PC-3 (cell line): Measurements from ENCODE around the gene RHOXF2. TPM values are rescaled to one million over a fixed set of nuclear protein-coding genes. Genes with fewer than 3 reads are reported as not detected.
"Not testable (repeated sequence)": the region's sequence is repeated elsewhere in the genome, so short reads cannot be mapped to it uniquely, and the experiment has no call there.

Source experiments
- ATAC-seq: fragments of 200-7000 bp; cut with Tn5 transposase; 2 replicates; pipeline ENCODE4 v1.9.1; 2020; ENCODE audit warnings: mild to moderate bottlenecking, moderate library complexity
- BruUV-seq: library from RNA; stranded (reverse); fragments of 400-500 nt; replicated peaks from 2 replicates; lab custom pipeline; 2021; lab: Mats Ljungman, UMichigan
- CTCF ChIA-PET: fragments of 300-600 bp; sonication (Branson Sonifier 250); formaldehyde crosslinking; loops from one replicate; lab custom pipeline; 2022; ENCODE audit warnings: antibody characterized with exemption; lab: Charles Lee
- POLR2A ChIA-PET: fragments of 300-600 bp; sonication (Branson Sonifier 250); formaldehyde crosslinking; loops from one replicate; lab custom pipeline; 2022; ENCODE audit warnings: antibody characterized with exemption; ENCODE audit not compliant: unreplicated experiment; lab: Charles Lee
- DNase-seq: peaks from one replicate; pipeline ENCODE4 v3.0.0-alpha.2; 2015
- H2AFZ ChIP-seq: fragments of 300-600 bp; sonication (generic); 2 replicates; pipeline ENCODE4 v1.6.0; 2016; ENCODE audit warnings: antibody characterized with exemption, low read length
- H3F3A ChIP-seq: fragments of 300-600 bp; sonication (generic); one replicate; pipeline ENCODE4 v1.6.0; 2017; ENCODE audit warnings: antibody characterized with exemption, low read length, control low read depth, mild to moderate bottlenecking; ENCODE audit not compliant: unreplicated experiment
- H3K27ac ChIP-seq: fragments of 300-600 bp; sonication (generic); 2 replicates; pipeline ENCODE4 v1.5.1; 2016; ENCODE audit warnings: mild to moderate bottlenecking, low read length
- H3K27me3 ChIP-seq: fragments of 300-600 bp; sonication (generic); 2 replicates; pipeline ENCODE4 v1.6.1; 2016; ENCODE audit warnings: low read length, mixed read lengths
- H3K36me3 ChIP-seq: fragments of 300-600 bp; sonication (generic); 2 replicates; pipeline ENCODE4 v1.6.1; 2016; ENCODE audit warnings: low read depth, mixed run types, low read length, mixed read lengths
- H3K4me1 ChIP-seq: fragments of 300-600 bp; sonication (generic); 2 replicates; pipeline ENCODE4 v1.5.1; 2016; ENCODE audit warnings: low read length; ENCODE audit not compliant: insufficient read depth
- H3K4me2 ChIP-seq: fragments of 300-600 bp; sonication (generic); 2 replicates; pipeline ENCODE4 v1.6.0; 2016; ENCODE audit warnings: low read length
- H3K4me3 ChIP-seq: fragments of 300-600 bp; sonication (generic); 2 replicates; pipeline ENCODE4 v1.5.1; 2016; ENCODE audit warnings: mild to moderate bottlenecking, low read length, mixed read lengths
- H3K79me2 ChIP-seq: fragments of 300-600 bp; sonication (generic); 2 replicates; pipeline ENCODE4 v1.6.1; 2017; ENCODE audit warnings: low read length, mixed read lengths
- H3K9ac ChIP-seq: fragments of 300-600 bp; sonication (generic); 2 replicates; pipeline ENCODE4 v1.6.0; 2016; ENCODE audit warnings: mild to moderate bottlenecking, low read length
- H3K9me2 ChIP-seq: fragments of 300-600 bp; sonication (generic); replicated peaks from 2 replicates; pipeline ENCODE4 v1.6.1; 2016; ENCODE audit warnings: mixed run types, low read length, mixed read lengths
- H3K9me3 ChIP-seq: fragments of 300-600 bp; sonication (generic); 2 replicates; pipeline ENCODE4 v1.6.1; 2016; ENCODE audit warnings: low read length, mixed read lengths
- H4K20me1 ChIP-seq: fragments of 300-600 bp; sonication (generic); 2 replicates; pipeline ENCODE4 v1.6.1; 2016; ENCODE audit warnings: low read length, mixed read lengths
- CTCF ChIP-seq: fragments of 300-600 bp; sonication (generic); conservative IDR thresholded peaks from 2 replicates; pipeline ENCODE4 v1.5.1; 2017; ENCODE audit warnings: antibody characterized with exemption, low read depth, mild to moderate bottlenecking, low read length
- EZH2 ChIP-seq: fragments of 300-600 bp; sonication (generic); IDR thresholded peaks from one replicate; pipeline ENCODE4 v1.6.1; 2017; ENCODE audit warnings: antibody characterized with exemption, mild to moderate bottlenecking, low read length; ENCODE audit not compliant: unreplicated experiment
- EZH2phosphoT487 ChIP-seq: fragments of 300-600 bp; sonication (generic); IDR thresholded peaks from 2 replicates; pipeline ENCODE4 v1.6.1; 2018; ENCODE audit warnings: mild to moderate bottlenecking, antibody characterized with exemption, low read length, borderline replicate concordance
- intact Hi-C: fragments of 100-400 bp; cut with micrococcal nuclease; formaldehyde crosslinking; loops from 2 replicates; pipeline ENCODE4 v1.9.0; 2023
- total RNA-seq: library from RNA; depleted of rRNA; stranded (reverse); fragments of >200 nt; gene quantifications from 2 replicates; pipeline ENCODE4 v1.2.3, GENCODE V29; 2014

The RHOXF2 gene
- total RNA-seq, 1 experiment from 2014 or later = not detected

GRCh38 chrX:120125444-120125843 is 33.0 kb upstream of the RHOXF2 start:
- no peaks in the 10 kb centered on the region for H3K4me1 ChIP-seq
- H3K27ac ChIP-seq = no peak overlapping the region
- POLR2A ChIA-PET = no interaction called here
- no peaks in the 10 kb centered on the region for H3K9me3 ChIP-seq
- H3K9me2 ChIP-seq = no peaks in the 10 kb centered on the region
- H3K36me3 ChIP-seq = no peaks in the 10 kb centered on the region
- ATAC-seq = no peak
- no TSS peak for BruUV-seq
- intact Hi-C loops = no loop called here
- no peak for DNase-seq
- no peaks in the 10 kb centered on the region for H3K79me2 ChIP-seq
- H3K27me3 ChIP-seq = no peaks in the 10 kb centered on the region
- no peak overlapping the region for H3K4me3 ChIP-seq
- no peaks in the 10 kb centered on the region for H3F3A ChIP-seq
- no peak overlapping the region for H3K4me2 ChIP-seq
- CTCF ChIA-PET = no interaction called here
- H2AFZ ChIP-seq = no peak overlapping the region
- H4K20me1 ChIP-seq = no peaks in the 10 kb centered on the region
- H3K9ac ChIP-seq = no peak overlapping the region
- no peak for TF ChIP-seq EZH2phosphoT487
- TF ChIP-seq EZH2 = no peak
- TF ChIP-seq CTCF = no peak

GRCh38 chrX:120128306-120128846 is 30.0 kb upstream of the RHOXF2 start:
- POLR2A ChIA-PET, H3K36me3 ChIP-seq, H3K27me3 ChIP-seq, H3K27ac ChIP-seq, intact Hi-C loops, H3K4me1 ChIP-seq, H3F3A ChIP-seq, BruUV-seq, H3K9me3 ChIP-seq, CTCF ChIA-PET, H3K9ac ChIP-seq, H3K79me2 ChIP-seq, H3K4me2 ChIP-seq, ATAC-seq, H2AFZ ChIP-seq, DNase-seq, H3K9me2 ChIP-seq, H3K4me3 ChIP-seq, H4K20me1 ChIP-seq: not testable (repeated sequence)

GRCh38 chrX:120136128-120136527 is 22.3 kb upstream of the RHOXF2 start:
- ATAC-seq (no peak), DNase-seq (no peak)
- Histone ChIP-seq H3K27ac (no peak overlapping the region), H3K4me1 (no peaks in the 10 kb centered on the region), H3K9me2 (no peaks in the 10 kb centered on the region), H3K4me2 (no peak overlapping the region), H3K36me3 (no peaks in the 10 kb centered on the region), H3K79me2 (no peaks in the 10 kb centered on the region), H3K27me3 (no peaks in the 10 kb centered on the region), H3K9me3 (no peaks in the 10 kb centered on the region), H2AFZ (no peak overlapping the region), H4K20me1 (no peaks in the 10 kb centered on the region), H3K4me3 (no peak overlapping the region), H3F3A (no peaks in the 10 kb centered on the region), H3K9ac (no peak overlapping the region)
- CTCF ChIA-PET = interaction anchor here (0.7 kb wide), 1 partner anchor 77 kb away, joined by 3 read pairs; no protein-coding TSS in a partner anchor
- TF ChIP-seq EZH2phosphoT487 (no peak), EZH2 (no peak), CTCF (no peak)
- BruUV-seq = no TSS peak
- POLR2A ChIA-PET = no interaction called here
- intact Hi-C loops = no loop called here
